Stomach (tissue), 4 donors: ENCODE results near the gene KIAA0513.

Experiments used
- CTCF ChIP-seq, 7 experiments: fragments of 450-650 bp in 4 of 7; fragments of 200-600 bp in 3 of 7; sonication (generic) in 3 of 7; IDR thresholded peaks; one replicate each; pipeline ENCODE4 v1.5.1; 2016 to 2019; ENCODE audit warnings: antibody characterized with exemption in 7 of 7, control low read depth in 2 of 7, mild to moderate bottlenecking in 1 of 7
- EP300 ChIP-seq: sonication (generic); formaldehyde crosslinking; IDR thresholded peaks from one replicate; pipeline ENCODE4 v1.6.1; 2017; ENCODE audit warnings: antibody characterized with exemption
- POLR2A ChIP-seq, 4 donors: fragments of 450-650 bp; IDR thresholded peaks; one replicate each; pipeline ENCODE4 v1.6.1; 2016; ENCODE audit warnings: antibody characterized with exemption in 4 of 4, control low read depth in 2 of 4, mild to moderate bottlenecking in 1 of 4, moderate library complexity in 1 of 4

- no peak for TF ChIP-seq CTCF (IDR thresholded peaks at IDR 0.05)
- no peak for TF ChIP-seq EP300
- TF ChIP-seq POLR2A (IDR thresholded peaks at IDR 0.05), result no peak
Observed at GRCh38 chr16:85057948-85058347, 30.4 kb downstream of the KIAA0513 start.
